Measurements from ENCODE around the gene GTPBP8. TPM values are rescaled to one million over a fixed set of nuclear protein-coding genes. Genes with fewer than 3 reads are reported as not detected.

GTPBP8 gene
- total RNA-seq, 1 donor from 2014 or later: 28.1 TPM

DNA sequence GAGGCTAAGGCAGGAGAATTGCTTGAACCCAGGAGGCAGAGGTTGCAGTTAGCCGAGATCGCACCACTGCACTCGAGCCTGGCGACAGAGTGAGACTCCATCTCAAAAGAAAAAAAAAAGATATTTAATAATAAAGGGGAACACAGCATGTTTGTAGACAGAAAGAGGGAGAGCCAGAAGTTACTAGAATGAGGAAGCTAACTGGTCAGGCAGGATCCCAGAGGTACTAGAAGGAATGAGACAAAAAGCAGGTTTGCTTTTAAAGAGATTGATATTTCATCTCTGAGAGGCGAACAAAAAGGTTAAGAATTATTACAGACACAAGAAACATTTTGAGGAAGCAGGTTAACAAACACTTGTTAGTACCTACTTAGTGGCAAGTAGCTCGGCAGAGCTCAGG is 25.1 kb upstream of the GTPBP8 start:
- Mint-ChIP-seq H3K4me1 (no peaks in the 10 kb centered on the region), H3K27ac (ENCODE audit: unreplicated experiment) (no peak overlapping the region), H3K4me3 (no peak overlapping the region)

GRCh38 chr3:112966633-112967032 is 24.2 kb upstream of the GTPBP8 start:
- TF ChIP-seq, protein P1, sequence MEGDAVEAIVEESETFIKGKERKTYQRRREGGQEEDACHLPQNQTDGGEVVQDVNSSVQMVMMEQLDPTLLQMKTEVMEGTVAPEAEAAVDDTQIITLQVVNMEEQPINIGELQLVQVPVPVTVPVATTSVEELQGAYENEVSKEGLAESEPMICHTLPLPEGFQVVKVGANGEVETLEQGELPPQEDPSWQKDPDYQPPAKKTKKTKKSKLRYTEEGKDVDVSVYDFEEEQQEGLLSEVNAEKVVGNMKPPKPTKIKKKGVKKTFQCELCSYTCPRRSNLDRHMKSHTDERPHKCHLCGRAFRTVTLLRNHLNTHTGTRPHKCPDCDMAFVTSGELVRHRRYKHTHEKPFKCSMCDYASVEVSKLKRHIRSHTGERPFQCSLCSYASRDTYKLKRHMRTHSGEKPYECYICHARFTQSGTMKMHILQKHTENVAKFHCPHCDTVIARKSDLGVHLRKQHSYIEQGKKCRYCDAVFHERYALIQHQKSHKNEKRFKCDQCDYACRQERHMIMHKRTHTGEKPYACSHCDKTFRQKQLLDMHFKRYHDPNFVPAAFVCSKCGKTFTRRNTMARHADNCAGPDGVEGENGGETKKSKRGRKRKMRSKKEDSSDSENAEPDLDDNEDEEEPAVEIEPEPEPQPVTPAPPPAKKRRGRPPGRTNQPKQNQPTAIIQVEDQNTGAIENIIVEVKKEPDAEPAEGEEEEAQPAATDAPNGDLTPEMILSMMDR (conservative IDR thresholded peaks at IDR 0.05): no peak
- Mint-ChIP-seq H3K36me3 (ENCODE audit: low read depth) (peaks cover 4% of the 10 kb centered on the region), H3K27ac (ENCODE audit: unreplicated experiment) (no peak overlapping the region), H3K4me3 (no peak overlapping the region), H3K4me1 (no peaks in the 10 kb centered on the region), H3K9me3 (peaks cover 10% of the 10 kb centered on the region), H3K27me3 (ENCODE audit: low read depth) (peaks cover 7% of the 10 kb centered on the region)
- DNase-seq (ENCODE audit: low read depth, low spot score): no peak

More for the DNA sequence above, 25.1 kb upstream of the GTPBP8 start:
- DNase-seq (ENCODE audit: low read depth, low spot score): no peak
- TF ChIP-seq, protein P1 (conservative IDR thresholded peaks at IDR 0.05): no peak
- Mint-ChIP-seq H3K9me3 (peaks cover 10% of the 10 kb centered on the region), H3K36me3 (ENCODE audit: low read depth) (peaks cover 4% of the 10 kb centered on the region), H3K27me3 (ENCODE audit: low read depth) (peaks cover 3% of the 10 kb centered on the region)

DNA sequence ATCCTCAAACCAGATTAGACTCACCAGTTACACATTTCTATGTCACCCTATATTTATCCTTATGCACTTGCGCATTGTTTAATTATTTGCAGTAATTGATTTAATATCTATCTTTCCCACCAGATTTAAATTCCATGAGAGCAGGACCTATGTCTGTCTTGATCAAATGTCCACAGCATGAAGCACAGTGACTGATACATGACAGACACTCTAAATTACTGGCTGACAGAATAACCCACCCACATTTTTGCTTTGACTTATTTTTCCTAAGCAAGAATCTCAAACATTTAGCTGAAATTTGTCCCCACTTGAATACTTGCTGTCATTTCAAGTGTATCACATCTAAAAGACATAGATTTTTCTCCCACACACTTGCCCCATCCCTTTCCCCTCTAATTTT is 23.4 kb upstream of the GTPBP8 start:
- Mint-ChIP-seq H3K4me1 (no peaks in the 10 kb centered on the region), H3K27me3 (ENCODE audit: low read depth) (peaks cover 12% of the 10 kb centered on the region), H3K27ac (ENCODE audit: unreplicated experiment) (no peak overlapping the region), H3K4me3 (no peak overlapping the region), H3K9me3 (peaks cover 10% of the 10 kb centered on the region), H3K36me3 (ENCODE audit: low read depth) (peaks cover 4% of the 10 kb centered on the region)
- DNase-seq (ENCODE audit: low read depth, low spot score): no peak
- TF ChIP-seq, protein P1 (conservative IDR thresholded peaks at IDR 0.05): no peak

- TF ChIP-seq, protein P1 (conservative IDR thresholded peaks at IDR 0.05): no peak
- Mint-ChIP-seq H3K4me3 (no peak overlapping the region), H3K4me1 (no peaks in the 10 kb centered on the region), H3K27ac (ENCODE audit: unreplicated experiment) (no peak overlapping the region), H3K36me3 (ENCODE audit: low read depth) (peaks cover 4% of the 10 kb centered on the region), H3K9me3 (peaks cover 10% of the 10 kb centered on the region), H3K27me3 (ENCODE audit: low read depth) (peaks cover 12% of the 10 kb centered on the region)
- no peak for DNase-seq (ENCODE audit: low read depth, low spot score)
These were observed 23.0 kb upstream of the GTPBP8 start for GRCh38 chr3:112967828-112968227.

DNA sequence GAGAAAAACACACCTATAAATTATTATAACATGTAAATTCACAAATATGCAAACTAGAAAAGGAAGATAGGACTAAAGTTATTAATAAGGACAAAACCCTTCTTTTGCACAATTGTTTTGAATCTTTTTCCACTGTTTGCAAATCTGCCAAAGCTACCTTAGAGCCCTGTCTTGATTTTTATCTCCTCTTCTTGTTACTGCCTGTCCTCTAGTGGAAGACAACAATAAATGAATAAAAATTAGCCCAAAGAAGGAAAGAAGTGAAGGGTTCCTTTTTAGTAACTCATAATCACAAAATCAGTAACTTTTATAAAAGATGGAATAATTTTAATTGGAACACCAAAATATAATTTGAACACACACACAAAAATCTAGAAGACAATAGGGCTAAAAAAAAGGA is 18.6 kb upstream of the GTPBP8 start:
- peaks cover 22% of the 10 kb centered on the region for H3K27me3 Mint-ChIP-seq (ENCODE audit: low read depth)
- DNase-seq (ENCODE audit: low read depth, low spot score): no peak
- TF ChIP-seq, protein P1 (conservative IDR thresholded peaks at IDR 0.05): no peak
- no peaks in the 10 kb centered on the region for H3K9me3 Mint-ChIP-seq
- no peaks in the 10 kb centered on the region for H3K4me1 Mint-ChIP-seq
- H3K4me3 Mint-ChIP-seq: no peak overlapping the region
- no peak overlapping the region for H3K27ac Mint-ChIP-seq (ENCODE audit: unreplicated experiment)
- no peaks in the 10 kb centered on the region for H3K36me3 Mint-ChIP-seq (ENCODE audit: low read depth)
